ENCODE data around the gene PCNX2. TPM values are rescaled to one million over a fixed set of nuclear protein-coding genes. Genes with fewer than 3 reads are reported as not detected.

The PCNX2 gene
- total and polyA plus RNA-seq, 2 of the 8 experiments (the other 6 are each of a cell fraction or from before 2014, with no cell fraction given), result 46.1 to 57.6 TPM

- TF ChIP-seq SAP30 (IDR thresholded peaks at IDR 0.05; ENCODE audit: insufficient read depth, insufficient replicate concordance, low read length) (no peak), KDM5A (IDR thresholded peaks at IDR 0.05; ENCODE audit: low read length) (no peak)
These were observed 304.3 kb downstream of the PCNX2 start (continued) for GRCh38 chr1:232991238-232991637.
